Measurements from ENCODE around the gene TUBB2A. TPM values are rescaled to one million over a fixed set of nuclear protein-coding genes. Genes with fewer than 3 reads are reported as not detected.
"Not testable (repeated sequence)": the region's sequence is repeated elsewhere in the genome, so short reads cannot be mapped to it uniquely, and the experiment has no call there.

Gene TUBB2A
- total RNA-seq (2014; rRNA removed; shearing (Covaris generic)): 789 and 839 TPM in 2 replicates

DNA sequence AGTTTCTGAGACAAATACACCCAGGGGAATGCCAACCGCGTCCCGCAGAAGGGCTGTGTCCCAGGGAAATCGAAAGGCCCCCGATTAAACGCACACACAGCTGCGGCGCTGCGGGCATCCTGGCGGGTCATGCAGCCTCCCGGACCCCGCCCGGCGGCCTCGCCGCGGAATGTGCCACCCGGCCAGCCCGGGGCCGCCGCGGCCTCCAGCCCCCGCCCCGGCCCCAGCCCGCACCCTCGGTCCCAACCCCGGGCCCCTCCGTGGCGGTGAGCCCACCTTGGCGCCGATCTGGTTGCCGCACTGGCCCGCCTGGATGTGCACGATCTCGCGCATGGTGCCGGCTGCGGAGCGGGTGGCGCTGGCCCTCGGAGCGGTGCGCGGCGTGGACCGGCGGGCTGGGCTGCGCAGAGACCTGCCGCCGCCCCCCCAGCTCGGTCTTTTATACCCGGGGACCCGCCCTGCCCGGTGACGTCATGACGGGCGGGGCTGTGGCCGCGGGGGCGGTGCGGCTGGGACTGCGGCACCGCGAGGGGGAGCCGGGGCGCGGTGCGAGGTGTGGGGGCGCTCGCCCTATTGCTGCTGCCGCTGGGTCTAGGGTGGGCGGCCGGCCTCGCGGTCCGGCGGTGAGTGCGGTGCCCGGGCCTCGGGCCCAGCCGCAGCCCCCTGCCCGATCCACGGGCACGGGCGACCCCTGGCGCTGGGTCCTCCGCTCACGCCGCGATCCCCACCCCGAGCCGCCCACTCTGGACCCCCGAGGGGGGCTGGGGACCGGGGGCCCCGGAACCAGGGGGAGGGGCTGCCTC, at the start of gene TUBB2A:
TUBB2A (minus strand) TSS at position 414 of the 803 bp plus-strand sequence; CDS start at position 333, 81 bp downstream.
- peak; percentile 98 for DNase-seq
- H3K36me3 ChIP-seq (replicated peaks; ENCODE audit: control insufficient read depth, insufficient read depth, low read length): peaks cover 6% of the 10 kb centered on the region
- no peaks in the 10 kb centered on the region for H3K27me3 ChIP-seq (ENCODE audit: control insufficient read depth, insufficient read depth, low read length)
- peak within 1 kb of the TSS; percentile 75 for H3K4me3 ChIP-seq (ENCODE audit: insufficient read depth, low read depth, low read length)

DNA sequence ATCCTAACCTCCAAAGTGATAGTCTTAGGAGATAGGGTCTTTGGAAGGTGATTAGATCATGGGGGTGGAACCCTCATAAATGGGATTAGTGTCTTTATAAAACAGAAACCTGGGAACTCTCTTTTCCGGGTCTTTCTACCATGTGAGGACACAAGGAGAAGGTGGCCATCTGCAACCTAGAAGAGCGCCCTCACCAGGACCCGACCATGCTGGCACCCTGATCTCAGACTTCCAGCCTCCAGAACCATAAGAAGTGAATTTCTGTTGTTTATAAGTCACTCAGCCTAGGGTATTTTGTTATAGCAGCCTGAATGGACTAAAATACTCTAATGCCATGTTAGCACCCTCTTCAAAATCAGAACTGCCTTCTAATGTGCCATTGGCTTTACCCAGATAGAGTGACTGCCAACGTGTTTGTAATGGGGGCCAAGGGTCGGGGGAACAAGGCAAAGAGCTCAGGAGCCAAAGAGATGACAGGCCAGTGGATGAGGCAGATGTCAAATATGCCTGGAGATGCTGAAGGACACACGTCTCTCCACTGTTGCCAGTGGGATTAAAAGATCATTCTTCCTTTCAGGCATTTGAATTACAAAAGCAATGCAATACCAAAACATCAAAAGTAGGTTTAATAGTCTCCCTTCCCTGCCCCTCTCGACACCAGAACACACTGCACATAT, 49.1 kb upstream of the TUBB2A start:
- DNase-seq: no peak
- no peaks in the 10 kb centered on the region for H3K36me3 ChIP-seq (replicated peaks; ENCODE audit: control insufficient read depth, insufficient read depth, low read length)
- H3K4me3 ChIP-seq (ENCODE audit: insufficient read depth, low read depth, low read length): no peak overlapping the region
- no peaks in the 10 kb centered on the region for H3K27me3 ChIP-seq (ENCODE audit: control insufficient read depth, insufficient read depth, low read length)

DNA sequence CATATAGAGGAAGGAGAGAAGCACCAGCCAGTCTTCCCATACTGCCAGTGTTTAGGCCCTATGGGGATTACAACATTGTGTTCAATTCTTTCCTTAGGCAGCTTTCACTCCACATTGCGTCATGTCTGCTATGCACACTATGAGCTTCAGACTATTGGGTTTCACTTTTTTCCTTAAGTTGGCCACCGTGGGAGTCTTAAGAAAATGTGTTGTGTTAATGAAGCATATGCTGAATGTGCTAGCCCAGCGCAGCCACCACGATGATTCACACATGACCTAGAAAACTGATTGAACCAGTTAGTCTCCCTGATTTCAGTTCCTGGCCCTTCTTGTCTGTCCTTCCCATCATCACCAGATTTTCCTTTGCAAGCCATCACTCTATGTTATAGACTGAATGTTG, 48.6 kb upstream of the TUBB2A start:
- Histone ChIP-seq H3K4me3 (ENCODE audit: insufficient read depth, low read depth, low read length) (no peak overlapping the region), H3K36me3 (replicated peaks; ENCODE audit: control insufficient read depth, insufficient read depth, low read length) (no peaks in the 10 kb centered on the region), H3K27me3 (ENCODE audit: control insufficient read depth, insufficient read depth, low read length) (no peaks in the 10 kb centered on the region)
- DNase-seq: no peak

DNA sequence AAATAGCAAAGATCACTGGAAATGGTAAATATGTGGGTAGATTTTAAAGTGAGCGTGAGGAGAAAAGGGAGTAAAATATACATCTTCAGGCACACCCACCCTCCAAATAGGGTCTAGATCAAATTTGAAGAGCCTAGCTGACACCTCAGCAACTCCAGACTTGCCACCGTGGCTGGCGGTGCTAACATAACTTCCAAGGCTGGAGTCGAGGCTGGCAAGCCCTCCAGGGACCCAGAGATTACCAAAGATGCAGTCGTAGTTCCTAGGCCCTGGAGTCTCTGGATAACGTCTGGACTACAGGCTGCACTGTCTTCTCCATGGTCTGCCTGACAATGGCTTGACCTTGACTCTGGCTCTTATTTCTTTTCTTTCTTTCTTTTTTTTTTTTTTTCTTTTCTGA, 47.6 kb upstream of the TUBB2A start:
- no peak for DNase-seq
- Histone ChIP-seq H3K4me3 (ENCODE audit: insufficient read depth, low read depth, low read length) (no peak overlapping the region), H3K27me3 (ENCODE audit: control insufficient read depth, insufficient read depth, low read length) (no peaks in the 10 kb centered on the region), H3K36me3 (replicated peaks; ENCODE audit: control insufficient read depth, insufficient read depth, low read length) (no peaks in the 10 kb centered on the region)

DNA sequence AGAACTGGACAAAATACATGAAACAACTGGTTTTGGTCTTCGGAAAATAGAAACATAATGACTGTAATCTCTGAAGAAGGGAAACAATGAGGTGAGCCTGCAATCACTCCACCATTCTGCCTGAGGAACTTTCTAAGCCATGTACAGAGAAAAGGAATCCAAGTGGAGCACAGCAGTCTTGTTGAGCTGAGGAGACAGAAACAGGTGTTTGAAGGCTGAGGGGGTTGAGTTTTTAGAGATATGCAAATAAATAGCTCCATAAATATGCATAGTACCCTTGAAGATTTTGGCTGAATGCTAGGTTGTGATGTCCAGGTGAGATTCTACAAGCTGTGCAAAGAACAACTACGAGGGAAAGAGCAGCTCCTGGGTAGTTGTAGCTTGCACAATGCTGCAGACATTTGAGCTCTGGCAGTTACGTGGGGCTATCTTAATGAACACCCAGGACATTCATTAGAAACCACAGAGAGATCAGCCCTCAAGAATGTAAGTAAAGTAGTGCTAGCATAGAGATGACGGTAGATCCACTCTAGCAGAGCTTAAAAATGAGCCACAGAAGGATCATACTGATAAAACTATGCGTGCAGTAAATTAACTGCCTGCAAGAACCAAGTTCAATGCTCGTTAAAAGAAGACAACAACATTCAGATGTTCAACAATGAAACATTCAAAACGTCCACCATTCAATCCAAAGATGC, 45.8 kb upstream of the TUBB2A start:
- no peak overlapping the region for H3K4me3 ChIP-seq (ENCODE audit: insufficient read depth, low read depth, low read length)
- no peak for DNase-seq
- H3K36me3 ChIP-seq (replicated peaks; ENCODE audit: control insufficient read depth, insufficient read depth, low read length): no peaks in the 10 kb centered on the region
- no peaks in the 10 kb centered on the region for H3K27me3 ChIP-seq (ENCODE audit: control insufficient read depth, insufficient read depth, low read length)

DNA sequence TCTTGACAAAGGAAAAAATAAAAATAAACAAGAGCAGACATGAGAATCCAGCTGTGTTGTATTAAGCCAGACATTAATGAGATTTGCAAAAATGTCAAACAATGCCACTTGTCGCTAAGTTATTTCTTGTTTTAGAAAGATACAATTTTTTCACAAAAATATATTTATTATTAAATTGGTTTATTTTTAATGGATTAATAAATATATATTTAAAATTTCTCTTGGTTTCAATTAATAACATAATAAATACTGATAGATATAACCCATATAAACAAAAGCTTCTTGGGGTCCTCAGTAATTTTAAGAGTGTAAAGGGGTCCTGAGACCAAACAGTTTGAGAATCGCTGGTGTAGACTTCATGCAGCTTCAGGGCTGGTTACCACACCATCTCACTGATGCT, 44.0 kb upstream of the TUBB2A start:
- no peak for DNase-seq
- Histone ChIP-seq H3K27me3 (ENCODE audit: control insufficient read depth, insufficient read depth, low read length) (no peaks in the 10 kb centered on the region), H3K4me3 (ENCODE audit: insufficient read depth, low read depth, low read length) (no peak overlapping the region), H3K36me3 (replicated peaks; ENCODE audit: control insufficient read depth, insufficient read depth, low read length) (no peaks in the 10 kb centered on the region)

DNA sequence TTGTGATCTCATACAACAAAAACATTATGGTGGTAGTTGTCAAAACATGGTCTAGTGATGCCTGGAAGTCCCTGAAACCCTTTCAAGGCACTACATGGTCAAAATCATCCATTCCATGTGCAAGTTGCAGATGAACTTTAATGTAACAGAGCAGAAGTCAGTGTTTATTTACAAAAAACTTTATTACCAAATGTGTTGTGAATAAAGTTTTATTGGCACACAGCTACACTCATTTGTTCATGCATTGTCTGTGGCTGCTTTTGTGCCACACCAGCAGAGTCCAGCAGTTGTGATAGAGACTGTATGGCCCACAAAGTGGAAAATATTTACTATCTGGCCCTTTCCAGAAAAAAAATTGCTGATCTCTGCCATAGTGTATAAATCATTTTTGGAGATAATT, 43.3 kb upstream of the TUBB2A start:
- no peaks in the 10 kb centered on the region for H3K27me3 ChIP-seq (ENCODE audit: control insufficient read depth, insufficient read depth, low read length)
- no peak overlapping the region for H3K4me3 ChIP-seq (ENCODE audit: insufficient read depth, low read depth, low read length)
- H3K36me3 ChIP-seq (replicated peaks; ENCODE audit: control insufficient read depth, insufficient read depth, low read length): no peaks in the 10 kb centered on the region
- DNase-seq: no peak

DNA sequence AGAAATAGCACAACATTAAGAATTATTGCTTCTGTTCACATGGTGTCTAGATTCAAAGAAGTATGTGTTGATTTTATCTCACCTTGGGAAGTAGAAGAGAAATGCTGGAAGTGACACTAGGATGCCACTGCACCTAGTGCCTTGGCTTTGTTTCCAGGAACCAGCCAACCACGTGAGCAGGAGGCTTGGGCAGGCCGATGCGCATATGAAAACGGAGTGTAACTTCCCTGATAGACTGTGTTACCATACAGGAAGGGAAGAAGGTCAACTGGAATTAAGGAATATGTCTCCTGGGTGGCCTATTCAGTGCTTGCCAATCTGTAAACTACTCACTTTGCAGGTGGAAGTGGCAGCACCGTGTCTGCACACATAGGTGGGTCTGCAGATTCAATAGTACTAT, 42.0 kb upstream of the TUBB2A start:
- Histone ChIP-seq H3K4me3 (ENCODE audit: insufficient read depth, low read depth, low read length) (no peak overlapping the region), H3K27me3 (ENCODE audit: control insufficient read depth, insufficient read depth, low read length) (no peaks in the 10 kb centered on the region), H3K36me3 (replicated peaks; ENCODE audit: control insufficient read depth, insufficient read depth, low read length) (no peaks in the 10 kb centered on the region)
- DNase-seq: no peak

DNA sequence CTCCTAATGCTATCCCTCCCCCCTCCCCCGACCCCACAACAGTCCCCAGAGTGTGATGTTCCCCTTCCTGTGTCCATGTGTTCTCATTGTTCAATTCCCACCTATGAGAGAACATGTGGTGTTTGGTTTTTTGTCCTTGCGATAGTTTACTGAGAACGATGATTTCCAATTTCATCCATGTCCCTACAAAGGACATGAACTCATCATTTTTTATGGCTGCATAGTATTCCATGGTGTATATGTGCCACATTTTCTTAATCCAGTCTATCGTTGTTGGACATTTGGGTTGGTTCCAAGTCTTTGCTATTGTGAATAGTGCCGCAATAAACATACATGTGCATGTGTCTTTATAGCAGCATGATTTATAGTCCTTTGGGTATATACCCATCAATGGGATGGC, 40.4 kb upstream of the TUBB2A start:
- DNase-seq; H3K4me3 ChIP-seq (ENCODE audit: insufficient read depth, low read depth, low read length); H3K27me3 ChIP-seq (ENCODE audit: control insufficient read depth, insufficient read depth, low read length); H3K36me3 ChIP-seq (replicated peaks; ENCODE audit: control insufficient read depth, insufficient read depth, low read length): not testable (repeated sequence)

DNA sequence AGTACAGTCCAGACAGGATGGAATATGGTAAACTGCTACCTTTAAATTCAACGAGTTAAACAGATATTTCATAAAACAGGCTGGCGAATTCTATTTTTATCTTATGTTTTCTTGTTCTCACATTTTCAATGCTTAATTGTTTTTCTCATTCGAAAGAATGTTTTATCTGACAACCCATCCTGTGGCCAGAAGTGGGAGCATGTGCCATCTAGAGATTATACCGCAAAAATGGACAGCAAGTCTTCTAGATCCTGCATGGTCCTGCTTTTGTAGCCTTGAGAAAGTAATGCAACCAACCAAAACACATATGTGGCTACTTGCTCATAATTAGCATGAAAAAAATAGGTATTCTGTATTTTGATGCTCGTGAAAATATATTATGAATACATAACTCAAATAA, 39.4 kb upstream of the TUBB2A start:
- H3K27me3 ChIP-seq (ENCODE audit: control insufficient read depth, insufficient read depth, low read length): no peaks in the 10 kb centered on the region
- no peaks in the 10 kb centered on the region for H3K36me3 ChIP-seq (replicated peaks; ENCODE audit: control insufficient read depth, insufficient read depth, low read length)
- H3K4me3 ChIP-seq (ENCODE audit: insufficient read depth, low read depth, low read length): no peak overlapping the region
- DNase-seq: no peak

DNA sequence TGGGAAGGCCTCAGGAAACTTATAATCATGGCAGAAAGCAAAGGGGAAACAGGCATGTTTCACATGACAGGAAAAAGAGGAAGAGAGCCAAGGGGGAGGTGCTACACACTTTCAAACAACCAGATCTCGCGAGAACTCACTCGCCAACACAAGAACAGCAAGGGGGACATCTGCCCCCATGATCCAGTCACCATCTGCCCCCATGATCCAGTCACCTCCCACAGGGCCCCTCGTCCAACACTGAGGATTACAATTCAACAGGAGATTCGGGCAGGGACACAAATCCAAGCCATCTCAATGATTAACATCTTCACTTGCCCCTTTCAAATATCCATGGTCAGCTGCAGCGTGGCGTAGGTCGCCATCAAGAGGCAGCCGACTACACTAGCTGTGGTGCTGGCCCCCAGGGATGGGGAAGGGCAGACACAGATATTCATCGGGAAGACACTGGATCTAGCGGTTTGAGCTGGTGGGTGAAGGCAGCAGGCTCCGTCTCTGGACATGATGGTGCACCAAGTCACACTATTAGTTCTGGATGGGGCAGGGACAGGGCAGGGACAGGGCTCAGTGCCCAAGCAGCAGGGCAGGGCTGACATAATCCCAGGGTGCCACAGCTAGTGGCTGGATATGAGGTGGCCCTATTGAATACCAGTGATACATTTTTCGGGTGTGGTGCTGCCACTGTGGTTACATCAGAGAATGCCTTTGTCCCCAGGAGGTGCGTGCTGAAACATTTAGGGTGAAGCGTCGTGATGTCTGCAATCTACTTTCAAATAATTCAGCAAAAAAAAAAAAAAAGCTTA, 38.6 kb upstream of the TUBB2A start:
- no peaks in the 10 kb centered on the region for H3K36me3 ChIP-seq (replicated peaks; ENCODE audit: control insufficient read depth, insufficient read depth, low read length)
- no peak overlapping the region for H3K4me3 ChIP-seq (ENCODE audit: insufficient read depth, low read depth, low read length)
- DNase-seq: peak; percentile 65
- H3K27me3 ChIP-seq (ENCODE audit: control insufficient read depth, insufficient read depth, low read length): no peaks in the 10 kb centered on the region

DNA sequence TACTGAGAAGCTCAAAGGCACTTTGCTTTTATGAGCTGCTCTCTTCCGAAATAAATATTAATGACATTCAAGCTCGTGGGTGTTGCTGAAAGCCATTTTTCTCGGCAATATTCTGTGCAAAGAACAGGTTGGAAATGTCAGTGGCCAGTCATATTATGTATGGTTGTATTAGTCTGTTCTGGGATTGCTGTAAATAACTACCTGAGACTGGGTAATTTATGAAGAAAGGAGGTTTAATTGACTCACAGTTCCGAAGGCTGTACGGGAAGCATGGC, 38.0 kb upstream of the TUBB2A start:
- H3K27me3 ChIP-seq (ENCODE audit: control insufficient read depth, insufficient read depth, low read length): no peaks in the 10 kb centered on the region
- no peak overlapping the region for H3K4me3 ChIP-seq (ENCODE audit: insufficient read depth, low read depth, low read length)
- no peaks in the 10 kb centered on the region for H3K36me3 ChIP-seq (replicated peaks; ENCODE audit: control insufficient read depth, insufficient read depth, low read length)
- no peak for DNase-seq

DNA sequence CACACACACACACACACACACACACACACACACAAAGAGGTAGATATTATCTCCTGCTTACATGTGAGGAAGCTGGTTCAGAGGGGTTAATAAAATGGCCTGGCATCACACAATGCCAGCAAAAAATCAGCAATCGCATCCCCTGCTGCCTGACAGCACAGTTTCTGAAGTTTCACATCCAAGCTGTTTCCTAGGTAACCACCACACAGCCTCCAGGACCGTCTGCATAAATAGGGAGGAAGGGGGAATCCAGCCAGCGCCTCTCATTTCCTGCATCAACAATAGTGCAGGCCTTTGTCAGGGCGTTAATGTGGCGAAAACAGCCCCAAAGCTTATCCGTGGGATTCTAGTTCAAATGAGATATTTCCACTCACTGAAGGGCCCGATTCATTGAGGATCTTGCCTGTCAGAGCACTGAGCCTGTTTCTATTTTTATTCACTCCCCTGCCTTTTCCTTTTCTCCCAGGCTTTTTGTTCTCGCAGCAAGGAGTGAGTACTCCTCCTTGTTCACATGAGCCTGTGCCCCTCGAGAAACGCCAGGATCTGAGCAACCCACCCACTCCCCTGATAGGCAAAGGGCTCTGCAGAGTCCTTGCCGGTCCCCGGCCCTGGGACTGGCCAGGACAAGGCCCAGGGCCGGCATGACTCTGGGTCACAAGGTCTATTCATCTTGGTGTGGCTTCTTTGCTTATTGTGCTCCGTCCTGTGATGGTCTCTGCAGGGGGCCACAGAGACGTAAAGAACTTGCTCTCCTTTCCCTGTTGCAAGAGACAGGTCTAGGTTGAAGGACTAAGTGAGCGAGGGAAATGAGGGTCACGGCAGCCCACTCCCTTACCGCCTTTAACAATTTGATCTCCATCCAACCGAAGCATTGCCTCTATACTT, 37.4 kb upstream of the TUBB2A start:
- DNase-seq: peak; percentile 80
- Histone ChIP-seq H3K36me3 (replicated peaks; ENCODE audit: control insufficient read depth, insufficient read depth, low read length) (no peaks in the 10 kb centered on the region), H3K27me3 (ENCODE audit: control insufficient read depth, insufficient read depth, low read length) (no peaks in the 10 kb centered on the region), H3K4me3 (ENCODE audit: insufficient read depth, low read depth, low read length) (no peak overlapping the region)
